Panc1 (cell line): ENCODE data around the gene DNAJC2. TPM values are rescaled to one million over a fixed set of nuclear protein-coding genes. Genes with fewer than 3 reads are reported as not detected.

Experiments
- ATAC-seq: fragments of 200-7000 bp; cut with Tn5 transposase; 2 replicates; pipeline ENCODE4 v1.9.1; 2020; ENCODE audit warnings: mild to moderate bottlenecking, moderate library complexity
- BruUV-seq: library from RNA; stranded (reverse); fragments of 400-500 nt; replicated peaks from 2 replicates; lab custom pipeline; 2021; lab: Mats Ljungman, UMichigan
- CTCF ChIA-PET: fragments of 300-600 bp; sonication (Branson Sonifier 250); formaldehyde crosslinking; loops from one replicate; lab custom pipeline; 2022; ENCODE audit warnings: antibody characterized with exemption; lab: Charles Lee
- POLR2A ChIA-PET: fragments of 300-600 bp; sonication (Branson Sonifier 250); formaldehyde crosslinking; loops from one replicate; lab custom pipeline; 2022; ENCODE audit warnings: antibody characterized with exemption; lab: Charles Lee
- DNase-seq: peaks from one replicate; pipeline ENCODE4 v3.0.0-alpha.2; 2010; ENCODE audit warnings: low read depth, low spot score
- H3K27ac ChIP-seq: 2 replicates; pipeline ENCODE4 v1.5.1; 2011; ENCODE audit warnings: mild to moderate bottlenecking, low read length, inconsistent platforms
- H3K27me3 ChIP-seq: fragments of 200-500 bp; sonication (Bioruptor generic); 2 replicates; pipeline ENCODE4 v1.6.0; 2014; ENCODE audit warnings: low read length, inconsistent platforms; ENCODE audit not compliant: control insufficient read depth, insufficient read depth
- H3K36me3 ChIP-seq: fragments of 200-500 bp; sonication (Bioruptor generic); 2 replicates; pipeline ENCODE4 v1.5.1; 2014; ENCODE audit warnings: inconsistent platforms, mild to moderate bottlenecking, low read length, moderate library complexity; ENCODE audit not compliant: control insufficient read depth, insufficient read depth
- H3K4me1 ChIP-seq: 2 replicates; pipeline ENCODE4 v1.5.1; 2011; ENCODE audit warnings: inconsistent platforms, mild to moderate bottlenecking, low read length, moderate library complexity; ENCODE audit not compliant: control insufficient read depth, insufficient read depth
- H3K4me3 ChIP-seq, 2 experiments: 2 replicates each; pipeline ENCODE4 v1.5.1; 2011 to 2012; ENCODE audit warnings: low read depth in 2 of 2, low read length in 2 of 2, mild to moderate bottlenecking in 2 of 2, inconsistent platforms in 1 of 2, moderate library complexity in 1 of 2
- H3K9me3 ChIP-seq: fragments of 200-500 bp; sonication (Bioruptor generic); 2 replicates; pipeline ENCODE4 v1.5.1; 2014; ENCODE audit warnings: low read depth, mild to moderate bottlenecking, inconsistent platforms, low read length, moderate library complexity; ENCODE audit not compliant: control insufficient read depth, insufficient read depth
- POLR2AphosphoS5 ChIP-seq: IDR thresholded peaks from 2 replicates; pipeline ENCODE4 v1.6.1; 2012; ENCODE audit warnings: mild to moderate bottlenecking, low read depth, low read length, moderate library complexity
- SIN3A ChIP-seq: IDR thresholded peaks from 2 replicates; pipeline ENCODE4 v1.6.1; 2012; ENCODE audit warnings: low read depth, mild to moderate bottlenecking, low read length, moderate library complexity, borderline replicate concordance; ENCODE audit not compliant: insufficient read depth
- TCF7L2 ChIP-seq: IDR thresholded peaks from 2 replicates; pipeline ENCODE4 v1.6.1; 2011; ENCODE audit warnings: mild to moderate bottlenecking, low read depth, low read length, inconsistent platforms
- in situ Hi-C: cut with HindIII; loops from 2 replicates; pipeline ENCODE4 v1.10.0; 2016; ENCODE audit warnings: low sequenced_read_pairs, low pct_unique_long_range_greater_than_20kb
- intact Hi-C: fragments of 100-400 bp; cut with micrococcal nuclease; formaldehyde crosslinking; loops from one replicate; pipeline ENCODE4 v1.10.0; 2022; ENCODE audit not compliant: unreplicated experiment
- total RNA-seq: library from RNA; stranded (reverse); gene quantifications from one replicate; pipeline ENCODE4 v1.2.1, GENCODE V29; 2021; ENCODE audit not compliant: unreplicated experiment
- TF ChIP-seq, protein P1 (sequence below), 2 experiments: IDR thresholded peaks; 2 replicates each; pipeline ENCODE4 v1.6.1; 2011 to 2012; ENCODE audit warnings: low read depth in 2 of 2, control low read depth in 1 of 2, low read length in 1 of 2, mild to moderate bottlenecking in 1 of 2, moderate library complexity in 1 of 2; ENCODE audit not compliant: insufficient read depth in 1 of 2
- TF ChIP-seq, protein P2 (sequence below): fragments of 450-650 bp; IDR thresholded peaks from 2 replicates; pipeline ENCODE4 v1.5.1; 2017; ENCODE audit warnings: mild to moderate bottlenecking

Gene DNAJC2
- total RNA-seq, 1 experiment from 2014 or later = 56.1 TPM

DNA sequence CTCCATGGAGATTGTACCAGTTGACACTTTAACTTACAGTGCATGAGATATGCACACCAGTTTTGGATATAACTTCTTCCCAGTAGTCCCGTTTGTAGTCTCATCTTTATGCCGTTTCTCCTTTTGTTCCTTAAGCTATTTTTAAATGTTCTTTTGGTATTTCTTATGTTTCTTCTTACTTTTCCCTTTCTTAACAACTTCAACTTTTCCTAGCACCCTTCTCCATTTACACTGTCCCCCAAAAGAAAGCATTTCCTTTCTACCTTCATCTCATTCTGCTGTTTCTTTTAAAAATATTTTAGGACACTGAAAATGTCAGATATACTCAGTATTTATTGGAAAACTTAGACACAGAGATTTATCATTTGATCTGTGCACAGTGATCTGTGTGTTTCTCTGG, 4.4 kb upstream of the DNAJC2 start:
- Histone ChIP-seq H3K27ac (peak overlapping the region; percentile 95), H3K36me3 (peaks cover 4% of the 10 kb centered on the region), H3K4me1 (peaks cover 19% of the 10 kb centered on the region), H3K4me3 (peak overlapping the region; percentile 87; a peak in 3 of 4 replicates), H3K9me3 (no peaks in the 10 kb centered on the region), H3K27me3 (no peaks in the 10 kb centered on the region)
- no TSS peak for BruUV-seq
- TF ChIP-seq SIN3A = no peak
- TF ChIP-seq, protein P1, sequence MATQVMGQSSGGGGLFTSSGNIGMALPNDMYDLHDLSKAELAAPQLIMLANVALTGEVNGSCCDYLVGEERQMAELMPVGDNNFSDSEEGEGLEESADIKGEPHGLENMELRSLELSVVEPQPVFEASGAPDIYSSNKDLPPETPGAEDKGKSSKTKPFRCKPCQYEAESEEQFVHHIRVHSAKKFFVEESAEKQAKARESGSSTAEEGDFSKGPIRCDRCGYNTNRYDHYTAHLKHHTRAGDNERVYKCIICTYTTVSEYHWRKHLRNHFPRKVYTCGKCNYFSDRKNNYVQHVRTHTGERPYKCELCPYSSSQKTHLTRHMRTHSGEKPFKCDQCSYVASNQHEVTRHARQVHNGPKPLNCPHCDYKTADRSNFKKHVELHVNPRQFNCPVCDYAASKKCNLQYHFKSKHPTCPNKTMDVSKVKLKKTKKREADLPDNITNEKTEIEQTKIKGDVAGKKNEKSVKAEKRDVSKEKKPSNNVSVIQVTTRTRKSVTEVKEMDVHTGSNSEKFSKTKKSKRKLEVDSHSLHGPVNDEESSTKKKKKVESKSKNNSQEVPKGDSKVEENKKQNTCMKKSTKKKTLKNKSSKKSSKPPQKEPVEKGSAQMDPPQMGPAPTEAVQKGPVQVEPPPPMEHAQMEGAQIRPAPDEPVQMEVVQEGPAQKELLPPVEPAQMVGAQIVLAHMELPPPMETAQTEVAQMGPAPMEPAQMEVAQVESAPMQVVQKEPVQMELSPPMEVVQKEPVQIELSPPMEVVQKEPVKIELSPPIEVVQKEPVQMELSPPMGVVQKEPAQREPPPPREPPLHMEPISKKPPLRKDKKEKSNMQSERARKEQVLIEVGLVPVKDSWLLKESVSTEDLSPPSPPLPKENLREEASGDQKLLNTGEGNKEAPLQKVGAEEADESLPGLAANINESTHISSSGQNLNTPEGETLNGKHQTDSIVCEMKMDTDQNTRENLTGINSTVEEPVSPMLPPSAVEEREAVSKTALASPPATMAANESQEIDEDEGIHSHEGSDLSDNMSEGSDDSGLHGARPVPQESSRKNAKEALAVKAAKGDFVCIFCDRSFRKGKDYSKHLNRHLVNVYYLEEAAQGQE (IDR thresholded peaks at IDR 0.05; ENCODE audit: insufficient read depth in 1 of 2, low read depth in 2 of 2, low read length in 1 of 2) = no peak
- TF ChIP-seq TCF7L2 = no peak
- TF ChIP-seq, protein P2, sequence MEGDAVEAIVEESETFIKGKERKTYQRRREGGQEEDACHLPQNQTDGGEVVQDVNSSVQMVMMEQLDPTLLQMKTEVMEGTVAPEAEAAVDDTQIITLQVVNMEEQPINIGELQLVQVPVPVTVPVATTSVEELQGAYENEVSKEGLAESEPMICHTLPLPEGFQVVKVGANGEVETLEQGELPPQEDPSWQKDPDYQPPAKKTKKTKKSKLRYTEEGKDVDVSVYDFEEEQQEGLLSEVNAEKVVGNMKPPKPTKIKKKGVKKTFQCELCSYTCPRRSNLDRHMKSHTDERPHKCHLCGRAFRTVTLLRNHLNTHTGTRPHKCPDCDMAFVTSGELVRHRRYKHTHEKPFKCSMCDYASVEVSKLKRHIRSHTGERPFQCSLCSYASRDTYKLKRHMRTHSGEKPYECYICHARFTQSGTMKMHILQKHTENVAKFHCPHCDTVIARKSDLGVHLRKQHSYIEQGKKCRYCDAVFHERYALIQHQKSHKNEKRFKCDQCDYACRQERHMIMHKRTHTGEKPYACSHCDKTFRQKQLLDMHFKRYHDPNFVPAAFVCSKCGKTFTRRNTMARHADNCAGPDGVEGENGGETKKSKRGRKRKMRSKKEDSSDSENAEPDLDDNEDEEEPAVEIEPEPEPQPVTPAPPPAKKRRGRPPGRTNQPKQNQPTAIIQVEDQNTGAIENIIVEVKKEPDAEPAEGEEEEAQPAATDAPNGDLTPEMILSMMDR = no peak
- TF ChIP-seq POLR2AphosphoS5 = no peak
- ChIA-PET CTCF (no interaction called here), POLR2A (no interaction called here)
- ATAC-seq = no peak
- in situ Hi-C loops = no loop called here
- DNase-seq = no peak
- intact Hi-C loops = no loop called here

DNA sequence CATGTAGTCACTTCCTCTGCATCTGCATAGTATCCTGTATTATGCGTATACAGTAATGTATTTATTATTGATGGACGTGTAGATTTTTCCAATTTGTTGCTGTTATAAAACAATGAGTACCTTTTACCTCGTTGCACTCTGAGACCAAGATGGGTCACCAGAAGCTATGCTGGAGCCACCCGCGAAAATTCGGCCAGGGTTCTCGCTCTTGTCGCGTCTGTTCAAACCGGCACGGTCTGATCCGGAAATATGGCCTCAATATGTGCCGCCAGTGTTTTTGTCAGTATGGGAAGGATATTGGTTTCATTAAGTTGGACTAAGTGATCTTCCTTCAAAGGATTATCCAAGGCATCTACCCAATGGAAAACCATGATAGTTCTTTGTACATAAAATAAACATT, 3.9 kb upstream of the DNAJC2 start:
- Histone ChIP-seq H3K36me3 (no peaks in the 10 kb centered on the region; the same call in 1 of the 2 replicates), H3K27me3 (no peaks in the 10 kb centered on the region), H3K27ac (peak overlapping the region; percentile 95), H3K4me3 (peak overlapping the region; percentile 87), H3K9me3 (no peaks in the 10 kb centered on the region), H3K4me1 (peaks cover 20% of the 10 kb centered on the region)
- POLR2A ChIA-PET = no interaction called here
- CTCF ChIA-PET = no interaction called here
- DNase-seq (no peak), ATAC-seq (no peak)
- in situ Hi-C loops = no loop called here
- no TSS peak for BruUV-seq
- intact Hi-C loops = no loop called here
- TF ChIP-seq, protein P2 = no peak
- no peak for TF ChIP-seq TCF7L2
- TF ChIP-seq, protein P1 (IDR thresholded peaks at IDR 0.05; ENCODE audit: insufficient read depth in 1 of 2, low read depth in 2 of 2, low read length in 1 of 2) = no peak
- TF ChIP-seq SIN3A = no peak
- TF ChIP-seq POLR2AphosphoS5 = no peak
